PFSK-1 (cell line): ENCODE measurements around the gene LYRM9.

Source experiments
- FOXP2 ChIP-seq: optimal IDR thresholded peaks from 2 replicates; pipeline ENCODE3; 2011; ENCODE audit warnings: borderline replicate concordance, control low read depth, inconsistent platforms; ENCODE audit not compliant: insufficient read depth; ENCODE audit errors: extremely low read length, extremely low read depth
- POLR2AphosphoS5 ChIP-seq: IDR thresholded peaks from 2 replicates; pipeline ENCODE4 v1.6.1; 2012; ENCODE audit warnings: low read depth, mild to moderate bottlenecking, control low read depth, low read length, moderate library complexity
- REST ChIP-seq, 2 experiments: IDR thresholded peaks; 2 replicates each; pipeline versions ENCODE4 v1.6.1 to v1.8.0; 2011 to 2012; ENCODE audit warnings: low read depth in 2 of 2, low read length in 2 of 2, control low read depth in 1 of 2, inconsistent platforms in 1 of 2, mild to moderate bottlenecking in 1 of 2, moderate library complexity in 1 of 2; ENCODE audit not compliant: insufficient read depth in 1 of 2
- SIN3A ChIP-seq: IDR thresholded peaks from 2 replicates; pipeline ENCODE4 v1.6.1; 2012; ENCODE audit warnings: mild to moderate bottlenecking, low read length, moderate library complexity, borderline replicate concordance; ENCODE audit not compliant: insufficient read depth
- TAF1 ChIP-seq: IDR thresholded peaks from 2 replicates; pipeline ENCODE4 v1.6.1; 2012; ENCODE audit warnings: low read length, control low read depth, borderline replicate concordance; ENCODE audit not compliant: insufficient read depth

LYRM9 gene

GRCh38 chr17:27921599-27921998 lies 28.4 kb upstream of the LYRM9 start:
- TF ChIP-seq REST (IDR thresholded peaks at IDR 0.05; ENCODE audit: insufficient read depth in 1 of 2, low read depth in 2 of 2, low read length in 2 of 2) (no peak), TAF1 (no peak), POLR2AphosphoS5 (no peak), FOXP2 (no peak), SIN3A (no peak)

DNA sequence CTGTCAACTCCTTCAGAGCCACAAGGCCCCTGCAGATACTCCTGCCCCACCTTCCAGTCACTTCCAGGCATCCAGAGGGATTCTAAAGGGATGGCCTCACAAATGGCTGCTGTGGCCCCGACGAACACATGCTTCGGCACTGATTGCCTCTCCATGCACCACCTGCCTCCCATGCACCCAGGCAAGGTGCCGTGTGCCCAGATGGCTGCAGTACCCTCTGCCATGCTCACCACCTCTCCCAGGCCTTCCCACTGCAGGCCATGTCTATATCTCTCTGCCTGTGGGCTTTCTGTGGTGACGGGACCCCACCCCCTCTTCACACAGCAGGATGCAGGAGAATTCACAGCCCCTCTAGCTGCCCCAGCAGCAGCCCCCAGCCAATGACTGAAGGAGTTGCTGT lies 27.9 kb upstream of the LYRM9 start:
- no peak for TF ChIP-seq SIN3A
- TF ChIP-seq POLR2AphosphoS5 = no peak

DNA sequence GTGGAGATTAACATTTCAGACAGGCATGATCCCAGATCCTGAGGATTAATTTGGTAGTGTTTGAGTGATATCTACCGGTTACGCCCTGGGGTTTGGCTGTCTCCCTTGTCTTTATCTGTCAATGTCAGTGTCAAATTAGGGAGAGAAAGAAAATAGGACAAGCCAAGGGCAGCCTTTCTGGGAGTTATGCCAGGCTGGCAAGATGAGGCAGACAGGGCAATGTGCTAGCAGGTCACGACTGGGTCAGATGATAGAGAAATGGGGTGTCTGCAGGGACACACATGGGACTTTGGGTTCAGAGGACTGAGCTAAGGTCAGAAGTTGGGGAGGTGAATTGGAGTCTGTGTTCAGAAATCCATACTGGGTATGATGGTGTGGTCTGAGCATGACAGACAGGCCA lies 27.4 kb upstream of the LYRM9 start:
- TF ChIP-seq TAF1 (no peak), POLR2AphosphoS5 (no peak), FOXP2 (no peak), SIN3A (no peak), REST (IDR thresholded peaks at IDR 0.05; ENCODE audit: insufficient read depth in 1 of 2, low read depth in 2 of 2, low read length in 2 of 2) (no peak)

DNA sequence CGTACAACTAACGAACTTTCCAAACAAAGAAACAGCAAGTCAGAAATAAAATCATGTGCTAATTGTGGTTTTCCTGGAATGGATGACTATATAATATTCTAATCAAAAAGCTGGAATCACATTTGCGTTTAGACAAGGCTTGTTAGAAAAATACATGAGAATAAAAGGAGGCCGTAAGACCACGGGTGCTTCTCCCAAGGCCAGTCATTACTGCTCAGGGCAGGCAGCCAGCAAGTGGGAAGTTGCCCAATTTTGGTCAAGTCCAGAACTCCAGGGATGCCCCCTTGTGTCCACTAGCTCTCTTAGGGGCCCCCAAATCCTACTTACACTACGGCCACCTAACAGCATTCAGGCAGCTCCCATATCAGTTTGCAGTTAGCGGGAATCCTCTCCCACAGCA lies 25.9 kb upstream of the LYRM9 start:
- no peak for TF ChIP-seq FOXP2
- no peak for TF ChIP-seq SIN3A
- TF ChIP-seq POLR2AphosphoS5 = no peak
- no peak for TF ChIP-seq TAF1
- TF ChIP-seq REST (IDR thresholded peaks at IDR 0.05; ENCODE audit: insufficient read depth in 1 of 2, low read depth in 2 of 2, low read length in 2 of 2) = no peak

GRCh38 chr17:27918498-27918897 lies 25.3 kb upstream of the LYRM9 start:
- TF ChIP-seq REST (IDR thresholded peaks at IDR 0.05; ENCODE audit: insufficient read depth in 1 of 2, low read depth in 2 of 2, low read length in 2 of 2) = no peak
- no peak for TF ChIP-seq POLR2AphosphoS5
